Measurements from ENCODE around the gene RRAS2.

RRAS2 gene

DNA sequence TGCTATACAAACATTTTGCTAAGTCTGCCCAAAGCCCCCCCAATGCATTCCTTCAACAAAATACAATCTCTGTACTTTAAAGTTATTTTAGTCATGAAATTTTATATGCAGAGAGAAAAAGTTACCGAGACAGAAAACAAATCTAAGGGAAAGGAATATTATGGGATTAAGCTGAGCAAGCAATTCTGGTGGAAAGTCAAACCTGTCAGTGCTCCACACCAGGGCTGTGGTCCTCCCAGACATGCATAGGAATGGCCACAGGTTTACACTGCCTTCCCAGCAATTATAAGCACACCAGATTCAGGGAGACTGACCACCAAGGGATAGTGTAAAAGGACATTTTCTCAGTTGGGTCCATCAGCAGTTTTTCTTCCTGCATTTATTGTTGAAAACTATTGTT is 92.4 kb downstream of the RRAS2 start:
- Histone ChIP-seq H3K27me3 (ENCODE audit: insufficient read depth, poor library complexity, severe bottlenecking) (peaks cover 2% of the 10 kb centered on the region), H3K4me3 (replicated peaks; ENCODE audit: insufficient read depth, low read length) (no peak overlapping the region), H3K27ac (replicated peaks) (no peak overlapping the region)
- DNase-seq (ENCODE audit: low read depth in 1 of 2, low spot score in 1 of 2), result no peak
- no peak for TF ChIP-seq SPI1 (IDR thresholded peaks at IDR 0.05; ENCODE audit: borderline replicate concordance, low read depth)
- TF ChIP-seq, protein P1, sequence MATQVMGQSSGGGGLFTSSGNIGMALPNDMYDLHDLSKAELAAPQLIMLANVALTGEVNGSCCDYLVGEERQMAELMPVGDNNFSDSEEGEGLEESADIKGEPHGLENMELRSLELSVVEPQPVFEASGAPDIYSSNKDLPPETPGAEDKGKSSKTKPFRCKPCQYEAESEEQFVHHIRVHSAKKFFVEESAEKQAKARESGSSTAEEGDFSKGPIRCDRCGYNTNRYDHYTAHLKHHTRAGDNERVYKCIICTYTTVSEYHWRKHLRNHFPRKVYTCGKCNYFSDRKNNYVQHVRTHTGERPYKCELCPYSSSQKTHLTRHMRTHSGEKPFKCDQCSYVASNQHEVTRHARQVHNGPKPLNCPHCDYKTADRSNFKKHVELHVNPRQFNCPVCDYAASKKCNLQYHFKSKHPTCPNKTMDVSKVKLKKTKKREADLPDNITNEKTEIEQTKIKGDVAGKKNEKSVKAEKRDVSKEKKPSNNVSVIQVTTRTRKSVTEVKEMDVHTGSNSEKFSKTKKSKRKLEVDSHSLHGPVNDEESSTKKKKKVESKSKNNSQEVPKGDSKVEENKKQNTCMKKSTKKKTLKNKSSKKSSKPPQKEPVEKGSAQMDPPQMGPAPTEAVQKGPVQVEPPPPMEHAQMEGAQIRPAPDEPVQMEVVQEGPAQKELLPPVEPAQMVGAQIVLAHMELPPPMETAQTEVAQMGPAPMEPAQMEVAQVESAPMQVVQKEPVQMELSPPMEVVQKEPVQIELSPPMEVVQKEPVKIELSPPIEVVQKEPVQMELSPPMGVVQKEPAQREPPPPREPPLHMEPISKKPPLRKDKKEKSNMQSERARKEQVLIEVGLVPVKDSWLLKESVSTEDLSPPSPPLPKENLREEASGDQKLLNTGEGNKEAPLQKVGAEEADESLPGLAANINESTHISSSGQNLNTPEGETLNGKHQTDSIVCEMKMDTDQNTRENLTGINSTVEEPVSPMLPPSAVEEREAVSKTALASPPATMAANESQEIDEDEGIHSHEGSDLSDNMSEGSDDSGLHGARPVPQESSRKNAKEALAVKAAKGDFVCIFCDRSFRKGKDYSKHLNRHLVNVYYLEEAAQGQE (IDR thresholded peaks at IDR 0.05; ENCODE audit: insufficient replicate concordance, low read depth), result no peak
- TF ChIP-seq, protein P2, sequence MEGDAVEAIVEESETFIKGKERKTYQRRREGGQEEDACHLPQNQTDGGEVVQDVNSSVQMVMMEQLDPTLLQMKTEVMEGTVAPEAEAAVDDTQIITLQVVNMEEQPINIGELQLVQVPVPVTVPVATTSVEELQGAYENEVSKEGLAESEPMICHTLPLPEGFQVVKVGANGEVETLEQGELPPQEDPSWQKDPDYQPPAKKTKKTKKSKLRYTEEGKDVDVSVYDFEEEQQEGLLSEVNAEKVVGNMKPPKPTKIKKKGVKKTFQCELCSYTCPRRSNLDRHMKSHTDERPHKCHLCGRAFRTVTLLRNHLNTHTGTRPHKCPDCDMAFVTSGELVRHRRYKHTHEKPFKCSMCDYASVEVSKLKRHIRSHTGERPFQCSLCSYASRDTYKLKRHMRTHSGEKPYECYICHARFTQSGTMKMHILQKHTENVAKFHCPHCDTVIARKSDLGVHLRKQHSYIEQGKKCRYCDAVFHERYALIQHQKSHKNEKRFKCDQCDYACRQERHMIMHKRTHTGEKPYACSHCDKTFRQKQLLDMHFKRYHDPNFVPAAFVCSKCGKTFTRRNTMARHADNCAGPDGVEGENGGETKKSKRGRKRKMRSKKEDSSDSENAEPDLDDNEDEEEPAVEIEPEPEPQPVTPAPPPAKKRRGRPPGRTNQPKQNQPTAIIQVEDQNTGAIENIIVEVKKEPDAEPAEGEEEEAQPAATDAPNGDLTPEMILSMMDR (IDR thresholded peaks at IDR 0.05; ENCODE audit: insufficient read depth, low read length), result no peak
- TF ChIP-seq POLR2AphosphoS5 (IDR thresholded peaks at IDR 0.05; ENCODE audit: low read depth), result no peak
- TF ChIP-seq GABPA (IDR thresholded peaks at IDR 0.05; ENCODE audit: low read depth), result no peak

DNA sequence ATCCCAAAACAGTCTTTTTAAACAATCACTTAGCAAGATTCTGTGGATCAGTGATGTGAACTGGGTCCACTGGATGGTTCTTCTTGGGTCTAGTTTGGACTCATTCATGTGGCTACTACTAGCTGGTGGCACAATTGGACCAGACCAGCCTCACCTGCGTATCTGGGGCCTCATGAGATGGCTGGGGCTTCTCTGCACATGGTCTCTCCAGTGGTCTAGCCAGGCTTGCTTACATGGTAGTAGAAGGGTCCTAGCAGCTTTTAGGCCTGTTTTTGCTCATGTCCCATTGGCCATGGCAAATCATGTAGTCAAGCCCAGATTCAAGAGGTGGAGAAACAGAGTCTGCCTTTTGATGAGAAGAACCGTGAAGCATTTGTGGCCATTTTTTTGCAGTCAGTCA is 94.0 kb downstream of the RRAS2 start:
- Histone ChIP-seq H3K27me3 (ENCODE audit: insufficient read depth, poor library complexity, severe bottlenecking) (peaks cover 2% of the 10 kb centered on the region), H3K27ac (replicated peaks) (no peak overlapping the region), H3K4me3 (replicated peaks; ENCODE audit: insufficient read depth, low read length) (no peak overlapping the region)
- no peak for DNase-seq (ENCODE audit: low read depth in 1 of 2, low spot score in 1 of 2)
- TF ChIP-seq POLR2AphosphoS5 (IDR thresholded peaks at IDR 0.05; ENCODE audit: low read depth) (no peak), GABPA (IDR thresholded peaks at IDR 0.05; ENCODE audit: low read depth) (no peak), SPI1 (IDR thresholded peaks at IDR 0.05; ENCODE audit: borderline replicate concordance, low read depth) (no peak)
- TF ChIP-seq, protein P1 (IDR thresholded peaks at IDR 0.05; ENCODE audit: insufficient replicate concordance, low read depth), result no peak
- TF ChIP-seq, protein P2 (IDR thresholded peaks at IDR 0.05; ENCODE audit: insufficient read depth, low read length), result no peak

DNA sequence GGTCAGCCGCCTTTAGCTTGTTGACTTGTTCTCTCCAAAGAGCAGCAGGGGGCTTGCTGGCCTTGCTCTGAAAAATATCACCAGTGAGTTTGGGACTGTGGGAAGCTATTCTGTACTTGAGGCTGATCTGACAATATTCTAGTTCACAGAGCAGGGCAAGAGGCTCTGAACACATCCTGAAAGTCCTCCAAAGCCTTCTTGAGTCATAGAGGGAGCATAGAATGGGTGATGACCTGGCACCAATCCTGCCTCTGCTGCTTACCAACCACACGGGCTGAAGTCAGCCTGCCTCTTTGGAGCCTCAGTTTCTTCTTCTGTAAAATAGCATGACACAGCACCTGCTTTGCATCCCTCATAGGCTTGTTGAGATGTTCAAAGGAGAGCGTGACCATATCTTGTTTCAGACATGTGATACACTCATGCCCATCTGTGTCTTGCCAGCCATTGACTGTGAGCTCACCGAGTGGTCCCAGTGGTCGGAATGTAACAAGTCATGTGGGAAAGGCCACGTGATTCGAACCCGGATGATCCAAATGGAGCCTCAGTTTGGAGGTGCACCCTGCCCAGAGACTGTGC is 96.6 kb downstream of the RRAS2 start:
- no peak overlapping the region for H3K27ac ChIP-seq (replicated peaks)
- peaks cover 5% of the 10 kb centered on the region for H3K27me3 ChIP-seq (ENCODE audit: insufficient read depth, poor library complexity, severe bottlenecking)
- H3K4me3 ChIP-seq (replicated peaks; ENCODE audit: insufficient read depth, low read length), result no peak overlapping the region
- no peak for DNase-seq (ENCODE audit: low read depth in 1 of 2, low spot score in 1 of 2)
- no peak for TF ChIP-seq GABPA (IDR thresholded peaks at IDR 0.05; ENCODE audit: low read depth)
- no peak for TF ChIP-seq POLR2AphosphoS5 (IDR thresholded peaks at IDR 0.05; ENCODE audit: low read depth)
- TF ChIP-seq, protein P1 (IDR thresholded peaks at IDR 0.05; ENCODE audit: insufficient replicate concordance, low read depth), result no peak
- TF ChIP-seq SPI1 (IDR thresholded peaks at IDR 0.05; ENCODE audit: borderline replicate concordance, low read depth), result no peak
- TF ChIP-seq, protein P2 (IDR thresholded peaks at IDR 0.05; ENCODE audit: insufficient read depth, low read length), result no peak

All from HL-60 (cell line).